HG03521 (cell line): ENCODE data around the gene LIN28B.
"Not testable (repeated sequence)": the region's sequence is repeated elsewhere in the genome, so short reads cannot be mapped to it uniquely, and the experiment has no call there.

Experiments
- ATAC-seq: cut with Tn5 transposase; IDR thresholded peaks from one replicate; pipeline ENCODE4 v1.9.1; 2021; ENCODE audit warnings: mild to moderate bottlenecking, moderate library complexity; ENCODE audit not compliant: unreplicated experiment

The LIN28B gene

DNA sequence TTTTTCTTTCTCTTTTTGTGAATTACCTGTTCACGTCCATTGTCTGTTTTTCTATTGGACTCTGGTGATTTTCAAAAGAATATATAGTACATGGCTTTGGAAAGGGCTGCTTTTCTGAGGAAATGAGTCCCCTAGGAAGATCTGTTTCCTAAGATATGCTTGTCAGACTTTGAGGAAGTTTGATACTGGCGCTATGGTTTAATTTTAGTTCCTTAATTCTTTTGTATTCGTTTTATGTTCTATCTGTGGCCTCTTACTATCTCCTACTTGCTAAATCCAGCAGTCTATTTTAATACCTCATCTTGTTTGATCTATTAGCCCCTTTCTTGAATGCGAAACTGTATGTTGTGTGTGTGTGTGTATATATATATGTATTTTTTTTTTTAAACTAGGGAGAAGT lies 101.9 kb downstream of the LIN28B start:
- no peak for ATAC-seq

DNA sequence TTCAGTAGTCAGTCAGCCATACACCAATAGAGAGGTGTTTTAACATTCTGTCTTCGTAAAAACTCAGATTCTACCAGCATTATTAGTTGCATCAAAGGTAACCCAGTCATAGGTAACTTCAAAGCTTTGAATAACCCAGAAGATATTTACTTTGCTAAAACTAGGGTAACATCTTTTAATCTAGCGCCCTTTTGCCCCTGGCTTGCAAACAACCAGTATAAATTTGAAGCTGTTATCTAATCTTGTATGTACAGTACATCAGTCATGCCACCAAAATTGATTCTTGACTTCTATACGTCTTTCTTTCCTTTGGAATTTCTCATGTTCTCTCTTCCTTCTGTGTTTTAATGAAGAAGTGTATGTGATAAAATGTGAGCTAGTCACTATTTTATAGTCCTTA lies 109.3 kb downstream of the LIN28B start:
- no peak for ATAC-seq

DNA sequence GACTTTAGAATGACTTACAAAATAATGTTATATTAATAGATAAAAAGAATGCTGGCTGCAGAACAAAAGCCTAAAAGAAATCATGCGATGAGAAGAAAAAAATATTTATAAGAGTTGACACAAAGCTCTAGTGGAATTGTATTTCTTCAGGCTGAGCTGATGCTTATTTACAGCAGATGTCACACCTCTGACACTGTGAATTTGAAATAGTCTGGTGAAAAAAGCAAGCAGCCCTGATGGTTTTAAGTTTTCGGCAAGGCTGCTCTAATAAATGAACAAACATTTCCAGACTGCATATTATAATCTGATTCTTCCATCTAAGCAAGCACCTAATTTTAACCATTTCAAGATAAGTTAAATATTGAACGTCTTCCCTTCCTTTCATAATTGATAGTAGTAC lies 109.9 kb downstream of the LIN28B start:
- no peak for ATAC-seq

DNA sequence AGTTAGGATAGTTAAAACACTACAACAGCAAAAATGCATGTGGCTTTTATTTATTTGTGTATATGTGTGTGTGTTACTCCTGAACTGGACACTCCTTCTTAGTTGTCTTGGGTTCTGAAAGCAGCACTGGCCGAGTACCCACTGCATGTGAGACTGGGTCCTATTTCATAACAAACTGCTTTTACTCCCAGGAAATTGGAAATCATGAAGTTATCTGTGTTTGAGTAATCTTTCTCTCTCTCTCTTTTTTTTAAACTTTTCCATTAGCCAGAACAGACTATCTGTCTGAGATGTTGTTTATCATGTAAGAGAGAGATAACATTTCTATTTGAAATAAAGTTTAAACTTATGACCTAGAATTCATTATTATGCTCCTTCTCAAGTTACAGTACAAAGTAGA lies 110.4 kb downstream of the LIN28B start:
- ATAC-seq, result no peak

GRCh38 chr6:105068407-105068806 lies 111.5 kb downstream of the LIN28B start:
- no peak for ATAC-seq

GRCh38 chr6:105069821-105070445 lies 113.0 kb downstream of the LIN28B start:
- no peak for ATAC-seq

GRCh38 chr6:105072798-105073199 lies 115.9 kb downstream of the LIN28B start:
- ATAC-seq, result no peak

- ATAC-seq, result no peak
These were observed 118.3 kb downstream of the LIN28B start for GRCh38 chr6:105075210-105075609.

DNA sequence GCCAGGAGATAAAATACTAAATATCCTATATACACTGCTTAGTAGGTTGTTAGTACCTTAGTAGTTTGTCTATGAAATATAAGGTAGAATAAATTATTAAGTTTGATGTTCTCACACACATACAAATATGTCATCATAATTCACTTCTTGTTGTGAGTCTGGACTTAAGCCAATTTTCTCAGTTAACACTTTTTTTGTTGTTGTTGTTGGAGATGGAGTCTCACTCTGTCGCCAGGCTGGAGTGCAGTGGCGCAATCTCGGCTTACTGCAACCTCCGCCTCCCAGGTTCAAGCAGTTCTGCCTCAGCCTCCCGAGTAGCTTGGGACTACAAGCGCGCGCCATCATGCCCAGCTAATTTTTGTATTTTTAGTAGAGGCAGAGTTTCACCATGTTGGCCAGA lies 119.5 kb downstream of the LIN28B start:
- ATAC-seq, result not testable (repeated sequence)

- no peak for ATAC-seq
These were observed 120.9 kb downstream of the LIN28B start for GRCh38 chr6:105077596-105078385.

GRCh38 chr6:105078386-105078708 lies 121.4 kb downstream of the LIN28B start:
- ATAC-seq, result no peak

DNA sequence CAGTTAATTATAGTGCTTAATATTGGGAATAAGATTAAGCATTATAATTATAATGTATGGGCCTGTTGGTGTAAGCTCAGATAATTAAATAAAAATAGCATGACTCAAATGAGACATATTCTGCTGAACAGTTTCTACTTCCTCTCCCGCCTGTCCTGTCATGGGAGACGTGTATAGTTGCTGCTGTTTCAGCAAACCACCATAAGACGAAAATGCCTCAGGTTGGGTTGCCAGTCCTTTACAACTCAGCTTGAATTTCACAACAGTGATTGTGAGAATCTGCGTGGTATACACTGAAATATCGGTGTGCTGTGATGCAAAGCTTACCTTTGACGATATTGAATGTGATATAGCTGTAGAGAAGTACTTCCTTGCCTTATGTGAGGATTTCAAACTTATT lies 123.4 kb downstream of the LIN28B start:
- no peak for ATAC-seq

- not testable (repeated sequence) for ATAC-seq
These were observed 124.8 kb downstream of the LIN28B start for GRCh38 chr6:105081662-105082061.

DNA sequence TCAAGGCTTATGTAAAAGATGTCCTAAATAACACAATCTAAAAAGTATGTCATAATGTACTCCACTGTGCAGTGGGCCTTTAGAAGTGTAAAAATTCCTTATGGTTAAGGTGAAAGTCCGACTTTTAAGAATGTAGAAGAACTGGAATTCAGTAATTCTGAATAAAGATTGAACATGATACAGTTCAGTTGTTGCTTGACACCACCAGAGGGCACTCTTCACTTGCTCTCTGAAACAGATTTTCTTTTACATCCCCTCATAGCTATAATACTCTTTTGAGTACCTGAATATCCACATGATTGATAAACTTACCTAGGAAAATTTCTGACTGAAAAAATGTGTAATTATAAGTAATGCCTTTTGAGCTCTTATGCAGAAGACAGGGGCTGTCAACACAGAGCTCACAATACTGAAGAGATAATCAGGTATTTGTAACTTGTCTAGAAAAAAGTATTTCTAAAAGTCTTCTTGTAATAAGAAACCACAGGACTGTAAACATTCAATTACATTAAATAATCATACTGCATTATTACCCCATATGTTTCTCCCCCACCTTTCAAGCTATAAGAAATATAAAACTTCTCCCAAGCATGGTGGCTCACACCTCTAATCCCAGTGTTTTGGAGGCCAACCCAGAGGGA lies 130.8 kb downstream of the LIN28B start:
- ATAC-seq, result no peak

GRCh38 chr6:105091140-105091829 lies 134.4 kb downstream of the LIN28B start:
- no peak for ATAC-seq

GRCh38 chr6:105094133-105094640 lies 137.3 kb downstream of the LIN28B start:
- ATAC-seq, result no peak

GRCh38 chr6:105095139-105095538 lies 138.2 kb downstream of the LIN28B start:
- ATAC-seq, result no peak

DNA sequence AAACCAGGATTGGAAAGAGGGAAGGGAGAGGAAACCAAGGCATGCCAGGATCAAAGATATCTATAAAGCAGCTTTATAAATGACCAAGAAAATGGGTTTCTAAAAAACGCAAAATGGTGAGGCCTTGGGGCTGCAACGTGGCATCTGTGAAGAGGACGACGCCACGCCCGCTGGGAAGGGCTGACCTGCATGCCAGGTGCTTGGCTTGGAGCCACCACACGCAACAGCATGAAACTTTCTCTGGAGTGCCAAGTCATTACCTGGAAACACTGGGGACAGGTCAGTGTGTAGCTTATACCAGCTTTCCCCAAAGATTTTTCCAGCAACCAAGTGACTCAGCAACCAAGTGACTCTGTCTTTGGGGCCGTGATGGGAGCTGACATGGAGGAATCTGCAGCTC lies 140.4 kb downstream of the LIN28B start:
- no peak for ATAC-seq

GRCh38 chr6:105099371-105099770 lies 142.5 kb downstream of the LIN28B start:
- ATAC-seq, result no peak

- no peak for ATAC-seq
These were observed 145.3 kb downstream of the LIN28B start for GRCh38 chr6:105102186-105102585.

GRCh38 chr6:105105094-105105493 lies 148.2 kb downstream of the LIN28B start:
- ATAC-seq, result no peak
